NCI-H2107 treated with DMSO at 0.1 percent for 48 hours (cell line): ENCODE data around the gene VSIG8.

ENCODE experiments used
- DNase-seq: peaks from one replicate; lab custom pipeline; 2025; ENCODE audit not compliant: unreplicated experiment; lab: John Stamatoyannopoulos, UW

Gene VSIG8

GRCh38 chr1:159859767-159860322 is 2.6 kb downstream of the VSIG8 start:
- no peak for DNase-seq

GRCh38 chr1:159857889-159858288 is 4.6 kb downstream of the VSIG8 start:
- no peak for DNase-seq

GRCh38 chr1:159856576-159856975 is 5.9 kb downstream of the VSIG8 start:
- DNase-seq = no peak

- no peak for DNase-seq
Measured at GRCh38 chr1:159855709-159856108, 6.7 kb downstream of the VSIG8 start.

- peak; percentile 70 for DNase-seq
Measured at GRCh38 chr1:159854693-159855192, 7.7 kb downstream of the VSIG8 start.

GRCh38 chr1:159854116-159854692 is 8.3 kb downstream of the VSIG8 start:
- DNase-seq = peak; percentile 63

GRCh38 chr1:159853417-159854115 is 8.9 kb downstream of the VSIG8 start:
- no peak for DNase-seq

- DNase-seq = no peak
Measured at GRCh38 chr1:159851407-159851806, 11.1 kb downstream of the VSIG8 start.

- DNase-seq = no peak
Measured at GRCh38 chr1:159849626-159850366, 12.7 kb downstream of the VSIG8 start.

GRCh38 chr1:159848326-159848725 is 14.1 kb downstream of the VSIG8 start:
- no peak for DNase-seq

- no peak for DNase-seq
Measured at GRCh38 chr1:159847231-159847630, 15.2 kb downstream of the VSIG8 start.

GRCh38 chr1:159845751-159846629 is 16.5 kb downstream of the VSIG8 start:
- no peak for DNase-seq

- DNase-seq = no peak
Measured at GRCh38 chr1:159843459-159843858, 19.0 kb downstream of the VSIG8 start.

GRCh38 chr1:159841749-159842148 is 20.7 kb downstream of the VSIG8 start:
- no peak for DNase-seq

- DNase-seq = no peak
Measured at GRCh38 chr1:159839116-159839849, 23.2 kb downstream of the VSIG8 start.

GRCh38 chr1:159838715-159839114 is 23.7 kb downstream of the VSIG8 start:
- DNase-seq = no peak

- DNase-seq = no peak
Measured at GRCh38 chr1:159835862-159836525, 26.5 kb downstream of the VSIG8 start.

GRCh38 chr1:159835356-159835755 is 27.1 kb downstream of the VSIG8 start:
- DNase-seq = no peak

GRCh38 chr1:159832309-159832708 is 30.1 kb downstream of the VSIG8 start:
- no peak for DNase-seq
